HepG2 (cell line): Measurements from ENCODE around the gene DNAI4. TPM values are rescaled to one million over a fixed set of nuclear protein-coding genes. Genes with fewer than 3 reads are reported as not detected.

Source experiments
- AGO2 ChIP-seq: fragments of 200-400 bp; formaldehyde crosslinking; optimal IDR thresholded peaks from 2 replicates; pipeline ENCODE3; 2017; ENCODE audit warnings: mild to moderate bottlenecking, low read depth, low read length, moderate library complexity
- ARNT2 ChIP-seq: sonication (generic); formaldehyde crosslinking; IDR thresholded peaks from 2 replicates; pipeline ENCODE4 v1.8.0; 2022; ENCODE audit warnings: mild to moderate bottlenecking, low read depth, missing genetic modification reagents, moderate library complexity
- BCL6 ChIP-seq: IDR thresholded peaks from 2 replicates; pipeline ENCODE4 v1.6.1; 2016; ENCODE audit warnings: missing genetic modification reagents, missing compliant biosample characterization
- ETV6 ChIP-seq: sonication (generic); formaldehyde crosslinking; conservative IDR thresholded peaks from 2 replicates; pipeline ENCODE4 v1.4.0; 2020; ENCODE audit warnings: missing genetic modification reagents
- HIC2 ChIP-seq: sonication (generic); formaldehyde crosslinking; IDR thresholded peaks from 2 replicates; pipeline ENCODE4 v1.9.0; 2022; ENCODE audit warnings: low read depth, missing genetic modification reagents
- HNRNPH1 ChIP-seq: fragments of 200-400 bp; formaldehyde crosslinking; optimal IDR thresholded peaks from 2 replicates; pipeline ENCODE3; 2017; ENCODE audit warnings: mild to moderate bottlenecking, low read depth, low read length
- HNRNPLL ChIP-seq: fragments of 200-400 bp; formaldehyde crosslinking; IDR thresholded peaks from 2 replicates; pipeline ENCODE4 v1.6.1; 2017; ENCODE audit warnings: mild to moderate bottlenecking, low read depth, low read length; ENCODE audit not compliant: poor library complexity, severe bottlenecking
- IKZF5 ChIP-seq: IDR thresholded peaks from 2 replicates; pipeline ENCODE4 v1.6.1; 2018; ENCODE audit warnings: missing genetic modification reagents, mild to moderate bottlenecking, missing compliant biosample characterization
- IRF1 ChIP-seq: sonication (generic); formaldehyde crosslinking; IDR thresholded peaks from 2 replicates; pipeline ENCODE4 v1.4.0; 2020; ENCODE audit warnings: low read depth, mild to moderate bottlenecking, missing genetic modification reagents
- MIER2 ChIP-seq: IDR thresholded peaks from 2 replicates; pipeline ENCODE4 v1.6.1; 2016; ENCODE audit warnings: missing biosample characterization, missing genetic modification reagents
- MTF1 ChIP-seq: sonication (generic); formaldehyde crosslinking; IDR thresholded peaks from 2 replicates; pipeline ENCODE4 v1.5.0; 2020; ENCODE audit warnings: missing genetic modification reagents
- NONO ChIP-seq, 2 experiments: fragments of 450-650 bp in 1 of 2; sonication (generic) in 1 of 2; formaldehyde crosslinking in 1 of 2; IDR thresholded peaks in 1 of 2; conservative IDR thresholded peaks in 1 of 2; 2 replicates each; pipeline versions ENCODE4 v1.6.1 to v1.8.0; 2017 to 2022; ENCODE audit warnings: mild to moderate bottlenecking in 1 of 2, missing genetic modification reagents in 1 of 2, moderate library complexity in 1 of 2
- SOX13 ChIP-seq, 3 experiments: fragments of 450-650 bp in 1 of 3; sonication (generic) in 1 of 3; formaldehyde crosslinking in 1 of 3; IDR thresholded peaks in 2 of 3; conservative IDR thresholded peaks in 1 of 3; 2 replicates each; pipeline versions ENCODE4 v1.5.0 to v1.6.1; 2016 to 2020; ENCODE audit warnings: antibody characterized with exemption in 1 of 3, mild to moderate bottlenecking in 1 of 3, missing compliant biosample characterization in 1 of 3, missing genetic modification reagents in 1 of 3, moderate library complexity in 1 of 3
- YY1 ChIP-seq: IDR thresholded peaks from 2 replicates; pipeline ENCODE4 v1.6.1; 2011; ENCODE audit warnings: low read length, low read depth, moderate library complexity, mild to moderate bottlenecking; ENCODE audit not compliant: insufficient read depth, insufficient replicate concordance
- ZNF234 ChIP-seq: sonication (generic); formaldehyde crosslinking; conservative IDR thresholded peaks from 2 replicates; pipeline ENCODE4 v1.5.1; 2020; ENCODE audit warnings: mild to moderate bottlenecking, missing genetic modification reagents
- ZNF235 ChIP-seq: sonication (generic); formaldehyde crosslinking; IDR thresholded peaks from 2 replicates; pipeline ENCODE4 v1.8.1; 2023; ENCODE audit warnings: mild to moderate bottlenecking, missing genetic modification reagents, borderline replicate concordance
- ZNF24 ChIP-seq: fragments of 450-650 bp; IDR thresholded peaks from 2 replicates; pipeline ENCODE4 v1.6.1; 2017; ENCODE audit warnings: antibody characterized with exemption, mild to moderate bottlenecking
- ZNF253 ChIP-seq: sonication (generic); formaldehyde crosslinking; IDR thresholded peaks from 2 replicates; pipeline ENCODE4 v1.8.0; 2022; ENCODE audit warnings: mild to moderate bottlenecking, missing genetic modification reagents, borderline replicate concordance
- ZNF274 ChIP-seq: sonication (generic); formaldehyde crosslinking; IDR thresholded peaks from 2 replicates; pipeline ENCODE4 v1.5.1; 2020; ENCODE audit warnings: mild to moderate bottlenecking, missing genetic modification reagents
- ZNF329 ChIP-seq: sonication (generic); formaldehyde crosslinking; IDR thresholded peaks from 2 replicates; pipeline ENCODE4 v1.9.0; 2021; ENCODE audit warnings: low read depth, mild to moderate bottlenecking, missing genetic modification reagents
- ZNF331 ChIP-seq: sonication (generic); formaldehyde crosslinking; IDR thresholded peaks from 2 replicates; pipeline ENCODE4 v1.4.0; 2020; ENCODE audit warnings: missing genetic modification reagents
- ZNF773 ChIP-seq: sonication (generic); formaldehyde crosslinking; IDR thresholded peaks from 2 replicates; pipeline ENCODE4 v1.4.0; 2020; ENCODE audit warnings: missing genetic modification reagents, borderline replicate concordance
- ZNF841 ChIP-seq: sonication (generic); formaldehyde crosslinking; IDR thresholded peaks from 2 replicates; pipeline ENCODE4 v1.8.1; 2023; ENCODE audit warnings: missing genetic modification reagents, borderline replicate concordance
- polyA plus RNA-seq, 8 experiments: library from polyadenylated mRNA; depleted of rRNA in 3 of 8; stranded (reverse) in 7 of 8; unstranded in 1 of 8; fragments of >200 nt; fragmentation: Illumina TruSeq in 4 of 8; extraction: Trizol in 4 of 8; gene quantifications; 2 replicates each; pipeline versions ENCODE4 v1.2.1 to v1.2.3, GENCODE V29; 2011 to 2016; ENCODE audit warnings: low read depth in 4 of 8, missing spikeins in 1 of 8, mixed read lengths in 1 of 8; ENCODE audit not compliant: insufficient read depth in 1 of 8
- total RNA-seq, 5 experiments: library from RNA; depleted of rRNA; stranded (reverse); fragments of >200 nt; fragmentation: Illumina TruSeq; extraction: Trizol; gene quantifications; 2 replicates each; pipeline ENCODE4 v1.2.3, GENCODE V29; 2016; ENCODE audit warnings: low read depth in 1 of 5

Gene DNAI4
- total and polyA plus RNA-seq, 2 of the 13 experiments (the other 11 are each of a cell fraction or from before 2014, with no cell fraction given): 0.04 to 0.08 TPM

GRCh38 chr1:66924756-66925557 is at the start of gene DNAI4, which contains the start of gene MIER1 (continued):
- peak; percentile 83 for TF ChIP-seq IKZF5
- TF ChIP-seq HNRNPH1: peak; percentile 53
- peak; percentile 68; the same call in 1 of the 2 replicates for TF ChIP-seq ARNT2 (CRISPR knock-in tag)
- no peak for TF ChIP-seq ZNF841 (CRISPR knock-in tag)
- no peak for TF ChIP-seq ZNF773 (CRISPR knock-in tag)
- no peak for TF ChIP-seq ZNF24
- TF ChIP-seq BCL6 (CRISPR knock-in tag): no peak
- no peak for TF ChIP-seq MTF1 (CRISPR knock-in tag)
- peak; percentile 56 for TF ChIP-seq AGO2
- TF ChIP-seq NONO (IDR thresholded peaks at IDR 0.05): no peak
- TF ChIP-seq NONO (CRISPR knock-in tag; conservative IDR thresholded peaks at IDR 0.05): peak; percentile 89
- TF ChIP-seq ZNF253: no peak
- TF ChIP-seq YY1: peak; percentile 61
- no peak for TF ChIP-seq ZNF235 (CRISPR knock-in tag)
- no peak for TF ChIP-seq IRF1 (CRISPR knock-in tag)
- TF ChIP-seq HNRNPLL: peak; percentile 86
- 0 out of 2 replicates have a peak, but pooled peaks have one; percentile 40 for TF ChIP-seq HIC2 (CRISPR knock-in tag)
- TF ChIP-seq ETV6 (CRISPR knock-in tag): no peak
- peak; percentile 89 for TF ChIP-seq ZNF274
- TF ChIP-seq ZNF331 (CRISPR knock-in tag): peak; percentile 57
- 0 out of 2 replicates have a peak, but pooled peaks have one; percentile 12 for TF ChIP-seq MIER2
- no peak for TF ChIP-seq ZNF329 (CRISPR knock-in tag)
- TF ChIP-seq ZNF234: peak; percentile 86; the same call in 1 of the 2 replicates
- TF ChIP-seq SOX13 (IDR thresholded peaks at IDR 0.05): no peak
- no peak; a peak in 1 of 4 replicates for TF ChIP-seq SOX13 (CRISPR knock-in tag; conservative IDR thresholded peaks at IDR 0.05 in 1 of 2, IDR thresholded peaks at IDR 0.05 in 1 of 2)
